Measurements from ENCODE around the gene BUD13. TPM values are rescaled to one million over a fixed set of nuclear protein-coding genes. Genes with fewer than 3 reads are reported as not detected.

The BUD13 gene
- 30.4 and 34.3 TPM in 2 replicates for total RNA-seq

GRCh38 chr11:116772443-116773202 lies at the start of gene BUD13:
TSS of gene BUD13 (minus strand) at chr11:116772987. CDS start at chr11:116772964, 23 bp downstream.
- Mint-ChIP-seq H3K27me3 (ENCODE audit: low read depth) (no peaks in the 10 kb centered on the region), H3K4me1 (ENCODE audit: low read depth) (peaks cover 39% of the 10 kb centered on the region), H3K4me3 (ENCODE audit: low read depth) (peak within 1 kb of the TSS; percentile 99), H3K36me3 (ENCODE audit: low read depth) (peaks cover 36% of the 10 kb centered on the region), H3K27ac (peak within 1 kb of the TSS; percentile 97), H3K9me3 (no peaks in the 10 kb centered on the region)
- intact Hi-C loops (cut with micrococcal nuclease), result loop anchor here (1.0 to 5.0 kb wide), 4 partner anchors 16 to 460 kb away; partner anchors contain the start of genes PAFAH1B2, PCSK7, RNF214 and ZPR1
- peak; percentile 93 for DNase-seq (ENCODE audit: low spot score)

GRCh38 chr11:116822575-116822974 lies 49.8 kb upstream of the BUD13 start:
- H3K9me3 Mint-ChIP-seq, result no peaks in the 10 kb centered on the region
- H3K36me3 Mint-ChIP-seq (ENCODE audit: low read depth), result no peaks in the 10 kb centered on the region
- intact Hi-C loops (cut with micrococcal nuclease), result no loop called here
- no peak for DNase-seq (ENCODE audit: low spot score)
- H3K27me3 Mint-ChIP-seq (ENCODE audit: low read depth), result no peaks in the 10 kb centered on the region
- no peak overlapping the region for H3K4me3 Mint-ChIP-seq (ENCODE audit: low read depth)
- no peak overlapping the region for H3K27ac Mint-ChIP-seq
- no peaks in the 10 kb centered on the region for H3K4me1 Mint-ChIP-seq (ENCODE audit: low read depth)

- no peak for DNase-seq (ENCODE audit: low spot score)
- no peak overlapping the region for H3K4me3 Mint-ChIP-seq (ENCODE audit: low read depth)
- H3K27me3 Mint-ChIP-seq (ENCODE audit: low read depth), result no peaks in the 10 kb centered on the region
- no peaks in the 10 kb centered on the region for H3K9me3 Mint-ChIP-seq
- H3K4me1 Mint-ChIP-seq (ENCODE audit: low read depth), result no peaks in the 10 kb centered on the region
- H3K36me3 Mint-ChIP-seq (ENCODE audit: low read depth), result no peaks in the 10 kb centered on the region
- intact Hi-C loops (cut with micrococcal nuclease), result no loop called here
- no peak overlapping the region for H3K27ac Mint-ChIP-seq
These were observed 48.5 kb upstream of the BUD13 start for GRCh38 chr11:116821050-116821918.

- no peak overlapping the region for H3K4me3 Mint-ChIP-seq (ENCODE audit: low read depth)
- intact Hi-C loops (cut with micrococcal nuclease), result no loop called here
- H3K9me3 Mint-ChIP-seq, result no peaks in the 10 kb centered on the region
- H3K27ac Mint-ChIP-seq, result no peak overlapping the region
- peaks cover 2% of the 10 kb centered on the region for H3K27me3 Mint-ChIP-seq (ENCODE audit: low read depth)
- H3K36me3 Mint-ChIP-seq (ENCODE audit: low read depth), result no peaks in the 10 kb centered on the region
- no peaks in the 10 kb centered on the region for H3K4me1 Mint-ChIP-seq (ENCODE audit: low read depth)
- no peak for DNase-seq (ENCODE audit: low spot score)
These were observed 46.3 kb upstream of the BUD13 start for GRCh38 chr11:116819049-116819448.

GRCh38 chr11:116814502-116814901 lies 41.7 kb upstream of the BUD13 start:
- Mint-ChIP-seq H3K4me3 (ENCODE audit: low read depth) (no peak overlapping the region), H3K36me3 (ENCODE audit: low read depth) (no peaks in the 10 kb centered on the region), H3K9me3 (no peaks in the 10 kb centered on the region), H3K27ac (no peak overlapping the region), H3K4me1 (ENCODE audit: low read depth) (no peaks in the 10 kb centered on the region), H3K27me3 (ENCODE audit: low read depth) (peaks cover 9% of the 10 kb centered on the region)
- no peak for DNase-seq (ENCODE audit: low spot score)
- intact Hi-C loops (cut with micrococcal nuclease), result no loop called here

- H3K4me3 Mint-ChIP-seq (ENCODE audit: low read depth), result no peak overlapping the region
These were observed 41.1 kb upstream of the BUD13 start for GRCh38 chr11:116813781-116814471.

GRCh38 chr11:116813170-116813569 lies 40.4 kb upstream of the BUD13 start:
- no peak overlapping the region for H3K4me3 Mint-ChIP-seq (ENCODE audit: low read depth)

More at GRCh38 chr11:116813781-116814471, 41.1 kb upstream of the BUD13 start:
- intact Hi-C loops (cut with micrococcal nuclease), result no loop called here
- Mint-ChIP-seq H3K27me3 (ENCODE audit: low read depth) (peaks cover 10% of the 10 kb centered on the region), H3K4me1 (ENCODE audit: low read depth) (no peaks in the 10 kb centered on the region), H3K27ac (no peak overlapping the region), H3K36me3 (ENCODE audit: low read depth) (no peaks in the 10 kb centered on the region), H3K9me3 (no peaks in the 10 kb centered on the region)
- no peak for DNase-seq (ENCODE audit: low spot score)

GRCh38 chr11:116812109-116812508 lies 39.3 kb upstream of the BUD13 start:
- H3K27ac Mint-ChIP-seq, result no peak overlapping the region
- no peaks in the 10 kb centered on the region for H3K4me1 Mint-ChIP-seq (ENCODE audit: low read depth)
- DNase-seq (ENCODE audit: low spot score), result no peak
- peaks cover 16% of the 10 kb centered on the region for H3K27me3 Mint-ChIP-seq (ENCODE audit: low read depth)
- H3K36me3 Mint-ChIP-seq (ENCODE audit: low read depth), result no peaks in the 10 kb centered on the region
- intact Hi-C loops (cut with micrococcal nuclease), result no loop called here
- H3K9me3 Mint-ChIP-seq, result no peaks in the 10 kb centered on the region
- H3K4me3 Mint-ChIP-seq (ENCODE audit: low read depth), result no peak overlapping the region

More at GRCh38 chr11:116813170-116813569, 40.4 kb upstream of the BUD13 start:
- no peak for DNase-seq (ENCODE audit: low spot score)
- Mint-ChIP-seq H3K4me1 (ENCODE audit: low read depth) (no peaks in the 10 kb centered on the region), H3K27me3 (ENCODE audit: low read depth) (peaks cover 10% of the 10 kb centered on the region), H3K36me3 (ENCODE audit: low read depth) (no peaks in the 10 kb centered on the region), H3K9me3 (no peaks in the 10 kb centered on the region), H3K27ac (no peak overlapping the region)
- intact Hi-C loops (cut with micrococcal nuclease), result no loop called here

GRCh38 chr11:116811194-116811593 lies 38.4 kb upstream of the BUD13 start:
- Mint-ChIP-seq H3K27me3 (ENCODE audit: low read depth) (peaks cover 18% of the 10 kb centered on the region), H3K36me3 (ENCODE audit: low read depth) (no peaks in the 10 kb centered on the region), H3K9me3 (no peaks in the 10 kb centered on the region), H3K27ac (no peak overlapping the region), H3K4me1 (ENCODE audit: low read depth) (no peaks in the 10 kb centered on the region), H3K4me3 (ENCODE audit: low read depth) (no peak overlapping the region)
- DNase-seq (ENCODE audit: low spot score), result no peak
- intact Hi-C loops (cut with micrococcal nuclease), result no loop called here

- H3K4me1 Mint-ChIP-seq (ENCODE audit: low read depth), result peaks cover 2% of the 10 kb centered on the region
- DNase-seq (ENCODE audit: low spot score), result no peak
- no peak overlapping the region for H3K4me3 Mint-ChIP-seq (ENCODE audit: low read depth)
- H3K27ac Mint-ChIP-seq, result no peak overlapping the region
- intact Hi-C loops (cut with micrococcal nuclease), result no loop called here
- H3K9me3 Mint-ChIP-seq, result no peaks in the 10 kb centered on the region
- no peaks in the 10 kb centered on the region for H3K36me3 Mint-ChIP-seq (ENCODE audit: low read depth)
- H3K27me3 Mint-ChIP-seq (ENCODE audit: low read depth), result peaks cover 19% of the 10 kb centered on the region
These were observed 35.7 kb upstream of the BUD13 start for GRCh38 chr11:116808262-116809175.

GRCh38 chr11:116807601-116808261 lies 34.9 kb upstream of the BUD13 start:
- Mint-ChIP-seq H3K36me3 (ENCODE audit: low read depth) (no peaks in the 10 kb centered on the region), H3K9me3 (no peaks in the 10 kb centered on the region), H3K27me3 (ENCODE audit: low read depth) (peaks cover 20% of the 10 kb centered on the region), H3K4me3 (ENCODE audit: low read depth) (no peak overlapping the region), H3K27ac (no peak overlapping the region), H3K4me1 (ENCODE audit: low read depth) (peaks cover 2% of the 10 kb centered on the region)
- intact Hi-C loops (cut with micrococcal nuclease), result no loop called here
- no peak for DNase-seq (ENCODE audit: low spot score)
